ENCODE measurements around the gene TMEM131. TPM values are rescaled to one million over a fixed set of nuclear protein-coding genes. Genes with fewer than 3 reads are reported as not detected.
"Not testable (repeated sequence)": the region's sequence is repeated elsewhere in the genome, so short reads cannot be mapped to it uniquely, and the experiment has no call there.

Gene TMEM131
- total and polyA plus RNA-seq, 4 donors = 25.3 to 39.4 (median 38.1) TPM

DNA sequence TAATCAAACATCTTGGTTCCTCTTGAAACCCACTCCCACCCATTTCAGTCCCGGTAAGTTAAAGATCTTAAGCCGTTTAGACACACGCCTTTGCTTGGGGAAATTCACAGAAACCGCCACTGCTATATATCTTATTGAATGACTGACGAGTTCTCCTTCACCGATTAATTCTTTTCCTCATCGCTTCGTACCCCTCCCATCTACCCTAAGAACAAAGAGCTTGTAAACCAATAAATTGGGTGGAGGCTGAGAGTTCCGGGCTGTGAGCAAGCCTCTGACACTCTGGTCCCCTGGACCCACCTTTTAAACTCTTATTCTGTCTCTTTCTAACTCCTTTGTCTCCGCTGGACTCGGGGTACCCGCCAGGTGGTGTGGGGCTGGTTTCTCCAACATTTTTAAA, 30.6 kb downstream of the TMEM131 start:
- Histone ChIP-seq H3K4me1 (ENCODE audit: control insufficient read depth, insufficient read depth, low read length) (peaks cover 3% of the 10 kb centered on the region), H3K36me3 (ENCODE audit: control insufficient read depth, insufficient read depth, low read length) (no peaks in the 10 kb centered on the region), H3K9me3 (ENCODE audit: control insufficient read depth, insufficient read depth, low read length) (no peaks in the 10 kb centered on the region), H3K4me3 (ENCODE audit: low read depth, low read length) (no peak overlapping the region), H3K27me3 (ENCODE audit: control insufficient read depth, insufficient read depth, low read length) (no peaks in the 10 kb centered on the region), H3K27ac (ENCODE audit: low read depth, low read length) (no peak overlapping the region)
- no peak for DNase-seq (ENCODE audit: low read depth in 4 of 6, low spot score in 6 of 6)
- no CpG with 5 or more reads among the region's 12 CpGs for WGBS (ENCODE audit: insufficient coverage)

DNA sequence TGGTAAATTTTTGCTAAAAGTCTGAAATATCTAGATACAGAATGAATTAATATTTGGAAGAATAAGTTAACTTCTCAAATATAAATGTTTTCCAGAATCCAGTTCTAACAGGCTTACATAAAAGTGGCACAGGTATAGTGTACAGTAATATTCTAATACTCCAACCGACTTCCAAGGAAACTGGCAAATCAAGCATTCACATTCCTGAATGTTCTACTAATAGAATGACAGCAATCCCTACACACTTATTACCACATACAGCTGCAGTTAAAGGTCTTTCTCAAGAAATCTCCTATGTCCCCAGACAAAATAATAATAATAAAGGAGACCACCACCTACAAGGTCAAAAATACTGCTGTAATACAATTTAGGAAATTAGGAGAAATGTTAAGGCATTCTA, 31.9 kb downstream of the TMEM131 start:
- H3K27ac ChIP-seq (ENCODE audit: low read depth, low read length) = no peak overlapping the region
- no CpG with 5 or more reads among the region's 1 CpG for WGBS (ENCODE audit: insufficient coverage)
- DNase-seq (ENCODE audit: low read depth in 4 of 6, low spot score in 6 of 6) = no peak

DNA sequence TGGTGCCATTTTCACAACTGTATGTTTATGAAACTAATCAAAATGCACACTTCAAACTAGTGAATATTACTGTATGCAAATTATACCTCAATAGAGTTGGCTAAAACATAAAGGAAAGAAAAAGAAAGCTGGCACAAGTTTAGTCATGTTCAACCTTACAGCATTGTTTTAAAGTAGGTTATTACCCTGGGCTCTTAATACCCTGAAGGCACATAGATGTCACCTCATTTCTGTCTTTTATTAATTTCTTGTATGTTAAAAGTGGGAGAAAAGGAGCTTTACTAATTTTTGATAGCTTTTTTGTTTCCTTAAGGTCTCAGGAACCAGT, 32.7 kb downstream of the TMEM131 start:
- Histone ChIP-seq H3K4me3 (ENCODE audit: low read depth, low read length) (no peak overlapping the region), H3K9me3 (ENCODE audit: control insufficient read depth, insufficient read depth, low read length) (no peaks in the 10 kb centered on the region), H3K36me3 (ENCODE audit: control insufficient read depth, insufficient read depth, low read length) (no peaks in the 10 kb centered on the region), H3K27ac (ENCODE audit: low read depth, low read length) (no peak overlapping the region), H3K4me1 (ENCODE audit: control insufficient read depth, insufficient read depth, low read length) (no peaks in the 10 kb centered on the region), H3K27me3 (ENCODE audit: control insufficient read depth, insufficient read depth, low read length) (no peaks in the 10 kb centered on the region)
- no peak for DNase-seq (ENCODE audit: low read depth in 4 of 6, low spot score in 6 of 6)

More for the DNA sequence above, 31.9 kb downstream of the TMEM131 start:
- Histone ChIP-seq H3K36me3 (ENCODE audit: control insufficient read depth, insufficient read depth, low read length) (no peaks in the 10 kb centered on the region), H3K4me1 (ENCODE audit: control insufficient read depth, insufficient read depth, low read length) (peaks cover 3% of the 10 kb centered on the region), H3K27me3 (ENCODE audit: control insufficient read depth, insufficient read depth, low read length) (no peaks in the 10 kb centered on the region), H3K9me3 (ENCODE audit: control insufficient read depth, insufficient read depth, low read length) (no peaks in the 10 kb centered on the region), H3K4me3 (ENCODE audit: low read depth, low read length) (no peak overlapping the region)

DNA sequence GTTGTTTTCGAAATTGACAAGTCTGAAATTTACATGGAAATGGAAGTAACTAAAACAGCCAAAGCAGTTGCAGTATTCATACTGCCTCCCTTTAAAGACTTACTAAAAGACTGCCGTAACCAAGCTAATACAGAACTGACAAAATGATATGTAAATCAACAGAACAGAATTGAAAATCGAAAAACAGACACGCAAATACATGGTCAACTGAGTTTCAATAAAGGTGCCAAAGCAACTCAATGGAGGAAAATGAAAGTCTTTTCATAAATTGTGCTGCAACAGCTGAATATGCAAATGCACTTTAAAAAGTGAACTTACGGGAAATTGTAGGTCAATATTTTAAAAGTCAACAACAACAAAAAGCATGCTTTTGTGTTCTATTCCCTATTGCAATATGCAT, 34.2 kb downstream of the TMEM131 start:
- 67% methylated on average over 1 of the region's 5 CpGs for WGBS (ENCODE audit: insufficient coverage)

DNA sequence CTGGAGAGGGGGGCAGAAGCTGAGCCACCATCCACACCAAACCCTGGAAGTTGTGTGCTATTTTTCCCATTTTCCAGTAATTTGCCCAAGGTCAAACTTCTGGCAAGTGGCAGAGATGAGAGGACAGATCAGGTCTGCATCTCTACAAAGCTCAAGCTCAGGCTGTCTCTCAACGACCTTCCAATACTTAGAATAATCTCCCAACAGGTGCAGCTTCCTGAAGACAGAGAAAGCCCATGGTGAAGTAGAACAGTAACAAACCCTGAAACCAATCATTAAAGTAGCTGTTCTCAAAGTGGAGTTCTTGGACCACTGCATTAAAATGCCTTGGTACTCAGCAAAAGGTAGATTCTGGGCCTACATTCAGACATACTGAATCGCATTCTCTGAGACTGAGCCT, 37.6 kb downstream of the TMEM131 start:
- H3K4me1 ChIP-seq (ENCODE audit: control insufficient read depth, insufficient read depth, low read length) = no peaks in the 10 kb centered on the region
- H3K9me3 ChIP-seq (ENCODE audit: control insufficient read depth, insufficient read depth, low read length) = no peaks in the 10 kb centered on the region
- no peak overlapping the region for H3K27ac ChIP-seq (ENCODE audit: low read depth, low read length)
- H3K36me3 ChIP-seq (ENCODE audit: control insufficient read depth, insufficient read depth, low read length) = no peaks in the 10 kb centered on the region
- no peak overlapping the region for H3K4me3 ChIP-seq (ENCODE audit: low read depth, low read length)
- H3K27me3 ChIP-seq (ENCODE audit: control insufficient read depth, insufficient read depth, low read length) = no peaks in the 10 kb centered on the region
- no peak for DNase-seq (ENCODE audit: low read depth in 4 of 6, low spot score in 6 of 6)
- WGBS (ENCODE audit: insufficient coverage) = 63% methylated on average over 1 of the region's 2 CpGs

More for the DNA sequence above, 34.2 kb downstream of the TMEM131 start:
- Histone ChIP-seq H3K27me3 (ENCODE audit: control insufficient read depth, insufficient read depth, low read length) (no peaks in the 10 kb centered on the region), H3K27ac (ENCODE audit: low read depth, low read length) (no peak overlapping the region), H3K4me3 (ENCODE audit: low read depth, low read length) (no peak overlapping the region), H3K4me1 (ENCODE audit: control insufficient read depth, insufficient read depth, low read length) (no peaks in the 10 kb centered on the region), H3K36me3 (ENCODE audit: control insufficient read depth, insufficient read depth, low read length) (no peaks in the 10 kb centered on the region), H3K9me3 (ENCODE audit: control insufficient read depth, insufficient read depth, low read length) (no peaks in the 10 kb centered on the region)
- no peak for DNase-seq (ENCODE audit: low read depth in 4 of 6, low spot score in 6 of 6)

DNA sequence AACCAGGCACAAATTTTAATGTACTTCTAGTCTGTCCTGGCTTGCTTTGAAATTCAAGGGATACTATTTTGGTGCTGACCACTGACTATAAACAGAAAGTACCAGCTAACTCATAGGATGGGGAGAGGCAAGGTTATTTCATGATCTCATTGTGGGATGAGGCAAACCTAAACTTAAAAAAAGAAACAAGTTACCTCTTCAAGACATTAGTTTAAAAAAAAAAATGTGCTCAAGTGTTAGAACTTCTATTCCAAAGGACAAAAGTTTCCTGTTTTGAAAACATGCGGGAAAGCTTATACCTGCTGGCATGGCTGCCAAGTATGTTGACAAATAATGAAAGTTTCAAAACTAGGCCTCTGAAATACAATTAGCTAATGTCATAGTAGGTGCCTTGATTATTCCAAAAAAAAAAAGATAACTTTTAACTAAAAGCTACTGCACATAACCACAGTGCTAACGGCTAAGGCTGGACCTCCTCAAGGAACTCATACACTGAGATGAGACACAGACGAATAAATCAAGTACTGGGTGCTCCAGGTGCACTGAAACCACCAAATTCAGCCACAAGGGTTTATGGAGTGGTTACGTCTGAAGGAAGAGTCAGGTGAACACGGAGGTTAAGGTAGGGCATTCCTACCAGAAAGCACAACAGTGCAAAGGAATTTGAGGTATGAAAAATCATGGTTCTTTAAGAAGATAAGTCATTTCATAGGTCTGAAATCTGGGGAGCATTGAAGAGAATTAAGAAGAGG, 38.1 kb downstream of the TMEM131 start:
- H3K4me3 ChIP-seq (ENCODE audit: low read depth, low read length) = no peak overlapping the region
- no peak overlapping the region for H3K27ac ChIP-seq (ENCODE audit: low read depth, low read length)
- no peaks in the 10 kb centered on the region for H3K27me3 ChIP-seq (ENCODE audit: control insufficient read depth, insufficient read depth, low read length)
- H3K9me3 ChIP-seq (ENCODE audit: control insufficient read depth, insufficient read depth, low read length) = no peaks in the 10 kb centered on the region
- no peak for DNase-seq (ENCODE audit: low read depth in 4 of 6, low spot score in 6 of 6)
- WGBS (ENCODE audit: insufficient coverage) = 100% methylated on average over 3 of the region's 5 CpGs
- no peaks in the 10 kb centered on the region for H3K4me1 ChIP-seq (ENCODE audit: control insufficient read depth, insufficient read depth, low read length)
- no peaks in the 10 kb centered on the region for H3K36me3 ChIP-seq (ENCODE audit: control insufficient read depth, insufficient read depth, low read length)

DNA sequence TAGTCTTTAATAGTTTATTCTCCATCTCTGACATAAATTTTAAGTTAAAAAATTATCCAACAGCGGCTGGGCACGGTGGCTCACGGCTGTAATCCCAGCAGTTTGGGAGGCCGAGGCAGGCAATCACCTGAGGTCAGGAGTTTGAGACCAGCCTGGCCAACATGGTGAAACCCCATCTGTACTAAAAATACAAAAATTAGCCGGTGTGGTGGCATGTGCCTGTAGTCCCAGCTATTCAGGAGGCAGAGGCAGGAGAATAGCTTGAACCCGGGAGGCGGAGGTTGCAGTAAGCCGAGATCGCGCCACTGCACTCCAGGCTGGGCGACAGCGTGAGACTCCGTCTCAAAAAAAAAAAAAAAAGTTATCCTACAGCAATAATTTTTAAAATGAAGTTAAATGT, 39.0 kb downstream of the TMEM131 start:
- 84% methylated on average over 4 of the region's 13 CpGs for WGBS (ENCODE audit: insufficient coverage)
- not testable (repeated sequence) for DNase-seq (ENCODE audit: low read depth in 4 of 6, low spot score in 6 of 6)

DNA sequence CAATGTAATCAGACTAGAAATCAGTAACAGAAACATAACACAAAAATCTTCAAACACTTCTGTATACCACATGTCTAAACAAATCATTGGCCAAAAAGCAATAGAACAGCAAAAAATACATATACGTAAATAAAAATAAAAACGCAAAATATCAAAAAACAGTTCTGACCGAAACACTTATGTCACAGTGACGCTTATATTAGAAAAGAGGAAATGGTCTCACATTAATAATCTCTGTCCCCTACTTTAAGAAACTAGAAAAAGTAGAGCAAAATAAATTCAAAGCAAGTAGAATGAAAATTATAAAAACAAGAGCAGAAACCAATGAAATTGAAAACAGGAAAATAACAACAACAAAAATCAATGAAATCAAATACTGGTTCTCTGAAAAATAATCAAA, 41.9 kb downstream of the TMEM131 start:
- Histone ChIP-seq H3K27me3 (ENCODE audit: control insufficient read depth, insufficient read depth, low read length) (no peaks in the 10 kb centered on the region), H3K36me3 (ENCODE audit: control insufficient read depth, insufficient read depth, low read length) (no peaks in the 10 kb centered on the region), H3K4me1 (ENCODE audit: control insufficient read depth, insufficient read depth, low read length) (no peaks in the 10 kb centered on the region), H3K9me3 (ENCODE audit: control insufficient read depth, insufficient read depth, low read length) (no peaks in the 10 kb centered on the region), H3K4me3 (ENCODE audit: low read depth, low read length) (no peak overlapping the region), H3K27ac (ENCODE audit: low read depth, low read length) (no peak overlapping the region)
- WGBS (ENCODE audit: insufficient coverage) = no CpG with 5 or more reads among the region's 4 CpGs
- no peak for DNase-seq (ENCODE audit: low read depth in 4 of 6, low spot score in 6 of 6)

More for the DNA sequence above, 39.0 kb downstream of the TMEM131 start:
- H3K4me3 ChIP-seq (ENCODE audit: low read depth, low read length); H3K9me3 ChIP-seq (ENCODE audit: control insufficient read depth, insufficient read depth, low read length); H3K36me3 ChIP-seq (ENCODE audit: control insufficient read depth, insufficient read depth, low read length); H3K4me1 ChIP-seq (ENCODE audit: control insufficient read depth, insufficient read depth, low read length); H3K27ac ChIP-seq (ENCODE audit: low read depth, low read length); H3K27me3 ChIP-seq (ENCODE audit: control insufficient read depth, insufficient read depth, low read length): not testable (repeated sequence)

DNA sequence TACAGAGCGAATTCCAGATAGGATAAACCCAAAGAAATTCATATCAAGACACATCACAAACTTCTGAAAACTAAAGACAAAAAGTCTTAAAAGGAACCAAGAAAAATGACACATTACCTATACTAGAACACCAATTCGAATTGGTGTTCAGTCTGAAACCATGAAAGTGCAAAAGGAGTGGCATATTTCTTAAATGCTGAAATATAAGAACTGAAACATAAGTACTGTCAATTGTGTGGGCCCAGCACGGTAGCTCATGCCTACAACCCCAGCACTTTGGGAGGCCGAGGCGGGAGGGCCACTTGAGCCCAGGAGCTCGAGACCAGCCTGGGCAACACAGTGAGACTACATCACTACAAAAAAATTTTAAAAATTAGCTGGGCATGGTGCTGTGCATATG, 43.4 kb downstream of the TMEM131 start:
- WGBS (ENCODE audit: insufficient coverage) = no CpG with 5 or more reads among the region's 6 CpGs
- no peak for DNase-seq (ENCODE audit: low read depth in 4 of 6, low spot score in 6 of 6)
- no peaks in the 10 kb centered on the region for H3K9me3 ChIP-seq (ENCODE audit: control insufficient read depth, insufficient read depth, low read length)
- H3K4me3 ChIP-seq (ENCODE audit: low read depth, low read length) = no peak overlapping the region
- no peaks in the 10 kb centered on the region for H3K27me3 ChIP-seq (ENCODE audit: control insufficient read depth, insufficient read depth, low read length)
- H3K27ac ChIP-seq (ENCODE audit: low read depth, low read length) = no peak overlapping the region
- no peaks in the 10 kb centered on the region for H3K4me1 ChIP-seq (ENCODE audit: control insufficient read depth, insufficient read depth, low read length)
- no peaks in the 10 kb centered on the region for H3K36me3 ChIP-seq (ENCODE audit: control insufficient read depth, insufficient read depth, low read length)

DNA sequence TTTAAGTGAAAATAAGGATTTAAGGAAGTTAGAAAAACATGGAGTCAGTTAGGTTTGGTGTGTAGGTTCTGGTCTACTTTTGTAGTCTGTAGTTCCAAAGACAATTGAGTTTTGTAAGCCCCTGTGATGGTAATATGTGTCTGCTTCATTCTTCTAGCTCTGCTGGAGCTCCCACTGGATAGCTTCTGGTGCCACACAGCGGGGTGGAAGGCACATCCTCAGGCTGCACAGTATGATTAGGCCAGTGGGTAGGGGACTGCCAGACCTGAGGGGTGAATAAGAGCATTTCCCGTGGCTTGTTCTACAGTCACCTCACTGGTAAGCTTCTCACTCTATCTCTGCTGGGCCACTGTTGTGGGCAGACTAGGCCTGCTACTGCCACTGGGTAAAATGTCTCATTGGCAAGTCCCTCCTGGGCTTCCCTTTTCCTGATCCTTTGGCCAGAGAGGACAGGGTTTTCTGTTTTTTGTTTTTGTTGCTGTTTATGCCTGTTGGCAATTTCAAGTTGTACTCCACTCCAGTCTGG, 44.5 kb downstream of the TMEM131 start:
- Histone ChIP-seq H3K27ac (ENCODE audit: low read depth, low read length) (no peak overlapping the region), H3K9me3 (ENCODE audit: control insufficient read depth, insufficient read depth, low read length) (no peaks in the 10 kb centered on the region), H3K36me3 (ENCODE audit: control insufficient read depth, insufficient read depth, low read length) (no peaks in the 10 kb centered on the region), H3K4me1 (ENCODE audit: control insufficient read depth, insufficient read depth, low read length) (no peaks in the 10 kb centered on the region), H3K4me3 (ENCODE audit: low read depth, low read length) (no peak overlapping the region), H3K27me3 (ENCODE audit: control insufficient read depth, insufficient read depth, low read length) (no peaks in the 10 kb centered on the region)
- WGBS (ENCODE audit: insufficient coverage) = 77% methylated on average over 2 of the region's 2 CpGs
- DNase-seq (ENCODE audit: low read depth in 4 of 6, low spot score in 6 of 6) = no peak

All from spinal cord (tissue), 10 donors.